T1000 (cell line): Measurements from ENCODE around the gene TNNI3K.
A peak's percentile ranks its signal among the peaks of the same experiment; 100 is the strongest.
"Not testable (repeated sequence)": the region's sequence is repeated elsewhere in the genome, so short reads cannot be mapped to it uniquely, and the experiment has no call there.

ENCODE experiments used
- DNase-seq: peaks from one replicate; lab custom pipeline; 2025; ENCODE audit warnings: mixed read lengths; lab: John Stamatoyannopoulos, UW

Gene TNNI3K

DNA sequence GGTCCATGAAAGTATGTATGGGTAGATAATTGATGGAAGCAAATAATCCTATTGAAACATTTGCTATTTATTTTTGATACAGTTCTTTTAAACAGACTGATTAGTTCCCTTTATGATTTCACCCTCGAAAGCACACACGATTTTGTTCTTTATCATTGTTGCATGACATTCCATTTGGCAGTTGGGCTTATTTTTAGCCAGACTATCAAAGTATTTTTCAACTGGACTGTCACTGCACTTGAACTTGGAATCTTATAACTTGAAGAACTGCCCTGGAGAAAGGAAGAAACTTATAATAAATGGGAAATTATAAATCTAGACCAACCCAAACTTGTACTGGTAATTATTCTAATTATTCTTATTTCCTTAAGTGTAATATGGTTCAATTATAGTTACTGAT, at the start of gene TNNI3K:
TNNI3K (plus strand) TSS at position 235 of the 400 bp plus-strand sequence; CDS start at position 300, 65 bp downstream.
- DNase-seq = no peak

DNA sequence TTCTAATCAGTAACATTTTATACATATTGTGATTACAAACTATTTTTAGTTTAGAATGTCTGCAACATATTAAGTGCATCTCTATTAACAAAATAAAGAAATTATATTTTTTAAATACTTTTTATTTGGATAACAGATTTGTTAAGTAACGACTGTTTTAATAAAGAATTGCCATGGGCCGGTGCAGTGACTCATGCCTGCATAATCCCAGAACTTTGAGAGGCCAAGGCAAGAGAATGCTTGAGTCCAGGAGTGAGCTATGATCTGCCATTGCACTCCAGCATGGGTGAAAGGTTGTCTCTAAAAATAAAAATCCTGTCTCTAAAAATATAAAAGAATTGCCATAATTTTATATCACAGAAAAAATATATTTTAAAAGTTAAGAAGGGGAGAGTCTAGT, 41.3 kb upstream of the TNNI3K start:
- no peak for DNase-seq

- no peak for DNase-seq
Measured at GRCh38 chr1:74195339-74195738, 39.8 kb upstream of the TNNI3K start.

DNA sequence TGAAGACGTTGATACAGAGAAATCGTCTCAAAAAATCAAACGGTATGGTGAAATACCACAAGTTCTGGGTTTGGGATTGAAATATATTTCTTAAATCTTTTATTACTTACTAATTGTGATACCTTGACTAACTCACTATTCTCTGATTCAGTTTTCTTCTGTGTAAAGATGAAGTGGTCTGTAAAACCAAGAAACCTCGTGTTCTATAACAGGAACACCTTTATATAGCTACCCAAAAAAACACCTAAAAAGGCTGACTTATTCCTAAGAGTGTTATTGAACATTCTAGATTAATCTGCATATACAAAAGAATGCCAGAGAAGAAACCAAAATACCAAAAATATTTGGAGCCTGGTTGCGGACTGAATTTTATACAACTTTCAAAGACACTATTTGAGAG, 37.9 kb upstream of the TNNI3K start:
- no peak for DNase-seq

GRCh38 chr1:74197657-74198552, 37.3 kb upstream of the TNNI3K start, which contains the start of the genes FPGT and LRRIQ3:
Gene FPGT, plus strand, starts transcription at chr1:74198242. Its CDS starts 37 bp downstream, at chr1:74198279.
Gene LRRIQ3, minus strand, starts transcription at chr1:74198176. Its CDS starts 14,492 bp downstream, at chr1:74183684.
- DNase-seq = peak; percentile 96

DNA sequence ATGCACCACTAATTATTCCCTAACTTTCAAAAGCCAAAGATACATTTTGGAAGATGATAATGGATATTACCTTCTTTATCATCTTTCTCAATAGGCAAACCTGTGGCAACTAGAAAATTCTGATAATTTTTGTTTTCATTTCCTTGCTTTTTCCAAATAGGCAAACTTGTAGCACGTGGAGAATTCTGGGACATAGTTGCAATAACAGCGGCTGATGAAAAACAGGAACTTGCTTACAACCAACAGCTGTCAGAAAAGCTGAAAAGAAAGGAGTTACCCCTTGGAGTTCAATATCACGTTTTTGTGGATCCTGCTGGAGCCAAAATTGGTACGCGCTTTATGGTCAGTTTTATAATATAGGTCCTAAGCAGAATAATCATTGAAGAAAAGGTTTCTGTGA, 35.7 kb upstream of the TNNI3K start:
- no peak for DNase-seq

DNA sequence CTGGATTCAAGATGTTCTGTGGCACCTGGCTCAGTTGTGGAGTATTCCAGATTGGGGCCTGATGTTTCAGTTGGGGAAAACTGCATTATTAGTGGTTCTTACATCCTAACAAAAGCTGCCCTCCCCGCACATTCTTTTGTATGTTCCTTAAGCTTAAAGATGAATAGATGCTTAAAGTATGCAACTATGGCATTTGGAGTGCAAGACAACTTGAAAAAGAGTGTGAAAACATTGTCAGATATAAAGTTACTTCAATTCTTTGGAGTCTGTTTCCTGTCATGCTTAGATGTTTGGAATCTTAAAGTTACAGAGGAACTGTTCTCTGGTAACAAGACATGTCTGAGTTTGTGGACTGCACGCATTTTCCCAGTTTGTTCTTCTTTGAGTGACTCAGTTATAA, 29.9 kb upstream of the TNNI3K start:
- DNase-seq = no peak

DNA sequence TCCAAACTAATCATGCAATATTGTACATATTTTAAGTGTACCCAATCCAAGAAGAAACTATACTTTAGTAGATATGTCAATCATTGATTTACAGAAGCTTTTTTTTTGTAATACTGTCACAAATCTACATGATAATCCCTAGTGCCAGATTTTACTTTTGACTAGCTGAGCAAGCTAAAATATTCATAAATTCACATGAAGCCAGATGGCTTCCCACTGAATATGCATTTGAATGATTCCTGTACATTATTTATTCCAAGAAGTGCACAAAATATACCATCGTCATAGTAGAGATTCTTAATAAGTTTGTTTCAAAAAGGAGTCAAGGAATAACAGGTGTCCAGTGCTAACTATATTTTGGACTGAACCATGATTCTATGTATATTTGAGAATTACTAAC, 20.0 kb upstream of the TNNI3K start:
- DNase-seq = no peak

- DNase-seq = no peak
Measured at GRCh38 chr1:74222701-74223100, 12.5 kb upstream of the TNNI3K start.

- DNase-seq = no peak
Measured at GRCh38 chr1:74223453-74223852, 11.7 kb upstream of the TNNI3K start.

GRCh38 chr1:74236440-74236839, 1.3 kb downstream of the TNNI3K start:
- DNase-seq = no peak

GRCh38 chr1:74237035-74237434, 1.8 kb downstream of the TNNI3K start:
- no peak for DNase-seq

DNA sequence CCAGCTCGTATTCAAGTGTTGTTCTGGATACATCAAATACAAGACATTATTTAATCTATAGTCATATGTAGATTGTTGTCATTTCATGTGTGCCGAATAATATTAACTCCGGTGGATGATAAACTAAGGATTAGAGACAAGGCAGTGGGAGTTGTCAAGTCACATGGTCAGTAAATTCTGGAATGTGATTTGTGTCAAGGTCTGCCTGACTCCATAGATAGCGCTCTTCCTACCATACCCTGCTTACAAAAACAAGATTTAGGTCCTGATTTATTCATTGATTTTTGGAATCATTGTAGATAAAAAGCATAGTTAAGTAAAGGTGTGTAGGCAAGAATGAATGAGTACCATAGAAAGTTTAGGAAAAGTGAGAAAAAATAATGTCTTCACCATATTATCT, 2.6 kb downstream of the TNNI3K start:
- no peak for DNase-seq

GRCh38 chr1:74245168-74245772, 10.1 kb downstream of the TNNI3K start:
- DNase-seq = no peak

- no peak for DNase-seq
Measured at GRCh38 chr1:74246315-74246714, 11.1 kb downstream of the TNNI3K start.

DNA sequence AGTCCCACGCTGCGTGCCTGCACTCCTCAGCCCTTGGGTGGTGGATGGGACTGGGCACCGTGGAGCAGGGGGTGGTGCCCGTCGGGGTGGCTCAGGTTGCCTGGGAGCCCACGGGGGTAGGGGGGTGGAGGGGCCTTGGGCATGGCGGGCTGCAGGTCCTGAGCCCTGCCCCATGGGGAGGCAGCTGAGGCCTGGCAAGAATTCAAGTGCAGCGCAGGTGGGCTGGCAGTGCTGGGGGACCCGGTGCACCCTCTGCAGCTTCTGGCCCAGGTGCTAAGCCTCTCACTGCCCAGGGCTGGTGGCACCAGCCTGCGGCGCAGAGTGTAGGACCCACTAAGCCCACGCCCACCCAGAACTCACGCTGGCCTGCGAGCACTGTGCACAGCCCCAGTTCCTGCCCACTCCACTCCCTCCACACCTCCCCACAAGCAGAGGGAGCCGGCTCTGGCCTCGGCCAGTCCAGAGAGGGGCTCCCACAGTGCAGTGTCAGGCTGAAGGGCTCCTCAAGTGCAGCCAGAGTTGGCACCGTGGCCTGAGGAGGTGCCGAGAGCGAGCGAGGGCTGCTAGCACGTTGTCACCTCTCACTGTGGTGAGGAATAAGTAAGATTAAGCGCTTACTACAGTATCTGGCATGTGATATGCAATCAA, 12.8 kb downstream of the TNNI3K start:
- no peak for DNase-seq

GRCh38 chr1:74253243-74253824, 18.1 kb downstream of the TNNI3K start:
- not testable (repeated sequence) for DNase-seq

DNA sequence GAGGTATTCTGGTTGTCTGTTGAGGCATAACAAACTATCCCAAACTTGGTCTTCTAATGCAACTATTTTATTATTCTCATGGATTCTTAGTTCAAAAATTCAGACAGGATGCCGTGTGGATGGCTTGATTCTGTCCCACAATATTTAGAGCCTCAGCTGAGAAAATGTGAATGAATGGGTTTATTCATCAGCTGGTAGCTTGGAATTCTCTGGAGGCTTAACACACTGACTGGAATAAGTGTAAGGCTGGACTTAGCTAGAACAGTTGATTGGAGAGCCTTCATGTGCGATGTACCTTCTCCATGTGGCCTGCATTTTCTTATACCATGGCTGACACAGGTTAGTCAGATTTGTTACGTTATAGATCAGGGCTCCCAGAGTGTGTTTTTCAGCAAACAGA, 30.8 kb downstream of the TNNI3K start:
- DNase-seq = no peak

DNA sequence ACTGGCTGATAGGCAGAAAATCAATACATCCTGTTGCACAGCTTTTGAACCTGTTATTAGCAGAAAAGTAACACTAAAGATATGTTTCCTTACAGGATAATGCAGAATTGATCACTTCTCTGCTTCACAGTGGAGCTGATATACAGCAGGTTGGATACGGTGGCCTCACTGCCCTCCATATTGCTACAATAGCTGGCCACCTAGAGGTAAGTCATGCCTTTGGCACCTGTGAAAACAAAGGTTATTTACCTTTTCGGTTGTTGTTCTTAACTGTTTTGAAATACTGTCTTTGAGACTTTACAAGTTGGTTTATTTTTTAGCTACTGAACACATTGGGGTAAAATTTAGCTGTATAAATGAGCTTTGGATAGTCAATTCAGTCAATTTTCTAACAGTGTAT, 36.3 kb downstream of the TNNI3K start:
- no peak for DNase-seq

GRCh38 chr1:74280642-74281396, 45.6 kb downstream of the TNNI3K start:
- no peak for DNase-seq

DNA sequence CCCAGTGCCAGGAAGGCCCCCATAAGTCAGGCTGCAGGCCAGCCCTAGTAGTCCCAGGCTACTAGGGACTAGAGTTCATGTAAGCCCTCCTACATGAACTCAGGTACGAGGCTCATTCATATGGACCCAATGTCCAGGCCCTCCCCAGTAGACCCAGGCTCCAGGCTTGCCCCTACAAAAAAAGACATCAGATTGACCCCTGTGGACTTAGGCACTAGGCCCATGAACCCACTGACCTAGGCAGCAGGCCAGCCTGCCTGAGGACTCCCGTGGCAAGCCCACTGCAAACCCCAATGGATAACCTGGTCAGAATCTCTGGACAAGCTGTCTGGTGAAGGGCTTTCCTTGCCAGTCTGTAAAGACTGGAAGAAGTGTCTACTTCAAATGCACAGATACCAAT, 51.2 kb downstream of the TNNI3K start:
- no peak for DNase-seq

GRCh38 chr1:74314438-74314837, 79.3 kb downstream of the TNNI3K start:
- DNase-seq = no peak
